Upper lobe of left lung (tissue), 6 donors: ENCODE results near the gene SLCO3A1. TPM values are rescaled to one million over a fixed set of nuclear protein-coding genes. Genes with fewer than 3 reads are reported as not detected.

Source experiments
- ATAC-seq, 2 donors: fragments of 200-7000 bp; cut with Tn5 transposase; one replicate each; pipeline ENCODE4 v1.9.1; 2022; ENCODE audit warnings: mild to moderate bottlenecking in 2 of 2, moderate library complexity in 2 of 2; ENCODE audit not compliant: low FRiP score in 2 of 2
- DNase-seq, 2 donors: peaks; one replicate each; pipeline ENCODE4 v3.0.0-alpha.2; 2019 to 2020
- H3K27ac ChIP-seq, 4 donors: fragments of 200-600 bp; sonication (generic); one replicate each; pipeline ENCODE4 v1.5.1; 2016 to 2019
- H3K27me3 ChIP-seq, 4 donors: fragments of 200-600 bp; sonication (generic); one replicate each; pipeline ENCODE4 v1.5.1; 2017 to 2019
- H3K36me3 ChIP-seq, 4 donors: fragments of 200-600 bp; sonication (generic); one replicate each; pipeline ENCODE4 v1.5.1; 2016 to 2019
- H3K4me1 ChIP-seq, 4 donors: fragments of 200-600 bp; sonication (generic); one replicate each; pipeline ENCODE4 v1.5.1; 2018 to 2019
- H3K4me3 ChIP-seq, 4 donors: fragments of 200-600 bp; sonication (generic); one replicate each; pipeline ENCODE4 v1.5.1; 2017 to 2019; ENCODE audit warnings: mild to moderate bottlenecking in 2 of 4, moderate library complexity in 1 of 4
- H3K9me3 ChIP-seq, 4 donors: fragments of 200-600 bp; sonication (generic); one replicate each; pipeline ENCODE4 v1.5.1; 2018 to 2019
- CTCF ChIP-seq, 6 experiments: fragments of 450-650 bp in 4 of 6; fragments of 200-600 bp in 2 of 6; sonication (generic) in 2 of 6; IDR thresholded peaks; one replicate each; pipeline ENCODE4 v1.5.1; 2016 to 2019; ENCODE audit warnings: antibody characterized with exemption in 6 of 6
- EP300 ChIP-seq, 4 donors: sonication (generic); formaldehyde crosslinking; IDR thresholded peaks; one replicate each; pipeline ENCODE4 v1.5.1; 2017; ENCODE audit warnings: antibody characterized with exemption in 4 of 4, control low read depth in 2 of 4
- POLR2A ChIP-seq, 4 donors: fragments of 450-650 bp; IDR thresholded peaks; one replicate each; pipeline ENCODE4 v1.5.1; 2016 to 2017; ENCODE audit warnings: antibody characterized with exemption in 4 of 4, mild to moderate bottlenecking in 2 of 4
- POLR2AphosphoS5 ChIP-seq, 2 donors: sonication (generic); formaldehyde crosslinking; IDR thresholded peaks; one replicate each; pipeline ENCODE4 v1.5.1; 2017; ENCODE audit warnings: antibody characterized with exemption in 2 of 2
- whole genome bisulfite sequencing, 2 donors: methylation state at CpG; one replicate each; pipeline ENCODE4 v1.1.5; 2017 to 2018; 5-methylcytosine and 5-hydroxymethylcytosine counted together
- total RNA-seq, 6 donors: library from RNA; depleted of rRNA in 4 of 6; stranded (reverse); fragments of >200 nt in 4 of 6; gene quantifications; one replicate each; pipeline versions ENCODE4 v1.1.0 to v1.2.1, GENCODE V29; 2016 to 2021
- donor health status: DM: no; HTN: no; CAD: no; lungs with moderate emphysema.
- donor health status: DM: no; HTN: yes; CAD: no; lungs with severe emphysema.

The SLCO3A1 gene
- total RNA-seq: 10 to 100 TPM; 29.3 to 56.6 (median 46.7) TPM

DNA sequence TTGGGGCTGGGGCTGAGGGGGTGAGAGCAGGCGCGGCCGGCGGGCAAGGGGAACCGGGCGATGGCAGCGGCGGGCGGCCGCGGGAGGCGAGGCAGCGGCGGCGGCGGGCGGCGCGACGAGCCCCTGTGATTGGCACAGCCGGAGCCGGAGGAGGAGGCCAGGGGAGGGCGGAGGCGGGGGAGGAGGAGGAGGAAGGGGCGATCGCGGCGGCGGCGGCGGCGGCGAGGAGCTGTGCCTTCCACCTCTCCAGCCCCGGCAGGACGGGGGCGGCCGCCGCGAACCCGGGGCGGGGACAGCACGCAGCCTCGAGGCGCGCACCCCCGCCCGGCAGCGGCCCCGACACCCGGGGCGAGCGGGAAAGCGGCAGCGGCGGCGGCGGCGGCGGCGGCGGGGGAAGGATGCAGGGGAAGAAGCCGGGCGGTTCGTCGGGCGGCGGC lies at the start of gene SLCO3A1:
TSS of gene SLCO3A1 (plus strand) at position 198 of the 437 bp plus-strand sequence.
- peak; percentile 84 to 96 for DNase-seq
- 2% methylated on average over 33 to 37 of the region's 67 CpGs for WGBS, 2 donors
- Histone ChIP-seq H3K36me3 (peaks cover 0 to under 1% (median 0%) of the 10 kb centered on the region in 4 donors), H3K4me1 (peaks cover 41 to 65% (median 60%) of the 10 kb centered on the region in 4 donors), H3K9me3 (no peaks in the 10 kb centered on the region), H3K4me3 (peak within 1 kb of the TSS; percentile 51 to 79 (median 71)), H3K27me3 (no peaks in the 10 kb centered on the region), H3K27ac (peak within 1 kb of the TSS; percentile 89 to 97 (median 94))
- ATAC-seq: peak; percentile 2 to 75
- no peak for TF ChIP-seq EP300 (IDR thresholded peaks at IDR 0.05)
- TF ChIP-seq CTCF (IDR thresholded peaks at IDR 0.05): no peak
- TF ChIP-seq POLR2A (IDR thresholded peaks at IDR 0.05): peak in 2 of 4 donors; percentile 37 to 41
- TF ChIP-seq POLR2AphosphoS5 (IDR thresholded peaks at IDR 0.05): peak in 1 of 2 donors; percentile 7

GRCh38 chr15:91807122-91807521 lies 46.4 kb upstream of the SLCO3A1 start:
- Histone ChIP-seq H3K4me3 (no peak overlapping the region), H3K4me1 (no peaks in the 10 kb centered on the region), H3K9me3 (no peaks in the 10 kb centered on the region), H3K27me3 (no peaks in the 10 kb centered on the region), H3K36me3 (no peaks in the 10 kb centered on the region), H3K27ac (no peak overlapping the region)
- TF ChIP-seq POLR2A (IDR thresholded peaks at IDR 0.05) (no peak), EP300 (IDR thresholded peaks at IDR 0.05) (no peak), POLR2AphosphoS5 (IDR thresholded peaks at IDR 0.05) (no peak), CTCF (IDR thresholded peaks at IDR 0.05) (no peak)
- 80 to 81% methylated on average over 6 of the region's 6 CpGs for WGBS, 2 donors
- ATAC-seq (peak in 1 of 2 donors; percentile 46), DNase-seq (no peak)

DNA sequence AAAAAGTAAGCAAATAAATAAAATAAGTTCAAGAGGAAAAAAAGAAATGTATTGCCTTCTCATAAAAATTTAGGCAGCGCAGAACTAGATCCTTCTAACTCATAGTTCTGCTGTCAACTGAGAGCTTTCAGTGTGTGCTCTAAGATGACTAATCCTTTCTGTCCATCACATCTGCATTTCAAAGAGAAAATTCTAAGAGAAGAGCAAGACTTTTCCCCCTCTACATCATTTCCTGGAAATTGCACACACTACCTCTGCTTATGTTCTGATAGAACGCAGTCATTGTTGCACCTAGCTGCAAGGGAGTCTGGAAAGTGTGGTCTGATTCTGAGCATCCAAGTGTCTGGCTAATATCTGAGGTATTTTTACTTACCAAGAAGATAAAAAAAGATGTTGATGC lies 39.6 kb upstream of the SLCO3A1 start:
- DNase-seq (no peak), ATAC-seq (no peak)
- Histone ChIP-seq H3K27me3 (no peaks in the 10 kb centered on the region), H3K9me3 (peaks cover 0 to 10% (median 5%) of the 10 kb centered on the region in 4 donors), H3K27ac (no peak overlapping the region), H3K4me3 (no peak overlapping the region), H3K36me3 (no peaks in the 10 kb centered on the region), H3K4me1 (no peaks in the 10 kb centered on the region)
- no peak for TF ChIP-seq POLR2AphosphoS5 (IDR thresholded peaks at IDR 0.05)
- TF ChIP-seq EP300 (IDR thresholded peaks at IDR 0.05): no peak
- TF ChIP-seq POLR2A (IDR thresholded peaks at IDR 0.05): no peak
- TF ChIP-seq CTCF (IDR thresholded peaks at IDR 0.05): no peak
- WGBS, 2 donors: 86 to 98% methylated on average over 2 of the region's 2 CpGs

GRCh38 chr15:91816942-91817341 lies 36.6 kb upstream of the SLCO3A1 start:
- 89 to 92% methylated on average over 3 of the region's 3 CpGs for WGBS, 2 donors
- ATAC-seq: no peak
- TF ChIP-seq EP300 (IDR thresholded peaks at IDR 0.05) (no peak), POLR2AphosphoS5 (IDR thresholded peaks at IDR 0.05) (no peak), POLR2A (IDR thresholded peaks at IDR 0.05) (no peak), CTCF (IDR thresholded peaks at IDR 0.05) (no peak)

GRCh38 chr15:91821458-91821857 lies 32.0 kb upstream of the SLCO3A1 start:
- DNase-seq (no peak), ATAC-seq (no peak)
- no peaks in the 10 kb centered on the region for H3K27me3 ChIP-seq
- no peaks in the 10 kb centered on the region for H3K36me3 ChIP-seq
- TF ChIP-seq EP300 (IDR thresholded peaks at IDR 0.05) (no peak), POLR2AphosphoS5 (IDR thresholded peaks at IDR 0.05) (no peak), POLR2A (IDR thresholded peaks at IDR 0.05) (no peak), CTCF (IDR thresholded peaks at IDR 0.05) (no peak)
- H3K9me3 ChIP-seq: no peaks in the 10 kb centered on the region
- 86 to 88% methylated on average over 5 of the region's 5 CpGs for WGBS, 2 donors
- H3K27ac ChIP-seq: no peak overlapping the region
- no peaks in the 10 kb centered on the region for H3K4me1 ChIP-seq
- no peak overlapping the region for H3K4me3 ChIP-seq

More at GRCh38 chr15:91816942-91817341, 36.6 kb upstream of the SLCO3A1 start:
- Histone ChIP-seq H3K27ac (no peak overlapping the region), H3K27me3 (no peaks in the 10 kb centered on the region), H3K9me3 (peaks cover 0 to 10% (median 5%) of the 10 kb centered on the region in 4 donors), H3K4me1 (no peaks in the 10 kb centered on the region), H3K36me3 (no peaks in the 10 kb centered on the region), H3K4me3 (no peak overlapping the region)
- no peak for DNase-seq
